HEK293T (cell line): ENCODE data around the gene NOVA2.
"Not testable (repeated sequence)": the region's sequence is repeated elsewhere in the genome, so short reads cannot be mapped to it uniquely, and the experiment has no call there.

Source experiments
- BHLHE40 ChIP-seq: fragments of 450-650 bp; IDR thresholded peaks from 2 replicates; pipeline ENCODE4 v1.6.1; 2016; ENCODE audit warnings: mild to moderate bottlenecking, moderate library complexity, borderline replicate concordance
- CTBP1 ChIP-seq: fragments of 450-650 bp; IDR thresholded peaks from 2 replicates; pipeline ENCODE4 v1.6.1; 2016; ENCODE audit warnings: borderline replicate concordance
- FOXM1 ChIP-seq: fragments of 450-650 bp; IDR thresholded peaks from 2 replicates; pipeline ENCODE4 v1.6.1; 2017; ENCODE audit warnings: mild to moderate bottlenecking, borderline replicate concordance
- HDGF ChIP-seq: fragments of 450-650 bp; IDR thresholded peaks from 2 replicates; pipeline ENCODE4 v1.6.1; 2017; ENCODE audit warnings: antibody characterized with exemption, borderline replicate concordance
- SUZ12 ChIP-seq: fragments of 450-650 bp; IDR thresholded peaks from 2 replicates; pipeline ENCODE4 v1.6.1; 2016; ENCODE audit warnings: mild to moderate bottlenecking

DNA sequence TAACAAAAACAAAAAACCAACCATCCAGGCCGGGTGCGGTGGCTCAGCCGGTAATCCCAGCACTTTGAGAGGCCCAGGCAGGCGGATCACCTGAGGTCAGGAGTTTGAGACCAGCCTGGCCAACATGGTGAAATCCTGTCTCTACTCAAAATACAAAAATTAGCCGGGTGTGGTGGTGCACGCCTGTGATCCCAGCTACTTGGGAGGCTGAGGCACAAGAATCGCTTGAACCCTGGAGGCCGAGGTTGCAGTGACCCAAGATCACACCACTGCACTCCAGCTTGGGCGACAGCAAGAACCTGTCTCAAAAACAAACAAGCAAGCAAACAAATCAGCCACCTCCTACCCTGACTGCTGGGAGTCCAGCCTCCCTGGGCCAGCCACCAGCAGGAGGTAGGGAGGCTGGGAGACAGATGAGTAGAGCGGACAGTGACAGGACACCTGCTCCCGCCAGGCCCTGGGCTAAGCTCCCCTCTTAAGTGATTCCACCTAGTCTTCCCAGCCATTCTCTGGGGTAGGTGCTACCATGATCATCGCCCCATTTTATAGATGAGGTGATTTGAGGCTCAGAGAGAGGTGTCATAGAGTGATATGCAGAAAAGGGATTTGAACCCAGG lies 77.6 kb downstream of the NOVA2 start:
- not testable (repeated sequence) for TF ChIP-seq BHLHE40, HDGF, SUZ12, CTBP1, FOXM1
